HEK293 (cell line): Measurements from ENCODE around the gene MGAT4B.
A peak's percentile ranks its signal among the peaks of the same experiment; 100 is the strongest.

Experiments
- GLI4 ChIP-seq: fragments of 450-650 bp; formaldehyde crosslinking; IDR thresholded peaks from 2 replicates; pipeline ENCODE4 v1.5.1; 2016; ENCODE audit warnings: missing biosample characterization, missing genetic modification characterization
- KLF17 ChIP-seq: fragments of 450-650 bp; formaldehyde crosslinking; IDR thresholded peaks from 2 replicates; pipeline ENCODE4 v1.5.1; 2016; ENCODE audit warnings: missing biosample characterization, missing genetic modification characterization
- PRDM4 ChIP-seq: fragments of 450-650 bp; formaldehyde crosslinking; IDR thresholded peaks from 2 replicates; pipeline ENCODE4 v1.5.1; 2017; ENCODE audit warnings: missing biosample characterization, missing genetic modification characterization
- ZBTB10 ChIP-seq: fragments of 450-650 bp; formaldehyde crosslinking; IDR thresholded peaks from 2 replicates; pipeline ENCODE4 v1.5.1; 2016; ENCODE audit warnings: missing biosample characterization, missing genetic modification characterization
- ZBTB11 ChIP-seq: fragments of 450-650 bp; formaldehyde crosslinking; conservative IDR thresholded peaks from 2 replicates; pipeline ENCODE4 v1.5.1; 2016; ENCODE audit warnings: low read depth, missing biosample characterization, missing genetic modification characterization
- ZNF112 ChIP-seq: fragments of 450-650 bp; formaldehyde crosslinking; IDR thresholded peaks from 2 replicates; pipeline ENCODE4 v1.5.0; 2017; ENCODE audit warnings: missing biosample characterization, missing genetic modification characterization
- ZNF2 ChIP-seq: fragments of 450-650 bp; formaldehyde crosslinking; IDR thresholded peaks from 2 replicates; pipeline ENCODE4 v1.5.1; 2016; ENCODE audit warnings: missing biosample characterization, missing genetic modification characterization
- ZNF202 ChIP-seq: fragments of 450-650 bp; formaldehyde crosslinking; IDR thresholded peaks from 2 replicates; pipeline ENCODE4 v1.5.1; 2016; ENCODE audit warnings: missing biosample characterization, missing genetic modification characterization, borderline replicate concordance
- ZNF280C ChIP-seq: fragments of 450-650 bp; formaldehyde crosslinking; IDR thresholded peaks from 2 replicates; pipeline ENCODE4 v1.5.1; 2016; ENCODE audit warnings: missing biosample characterization, missing genetic modification characterization
- ZNF341 ChIP-seq: fragments of 450-650 bp; formaldehyde crosslinking; IDR thresholded peaks from 2 replicates; pipeline ENCODE4; 2016; ENCODE audit warnings: low read depth, missing biosample characterization, missing genetic modification characterization
- ZNF37A ChIP-seq: fragments of 450-650 bp; IDR thresholded peaks from 2 replicates; pipeline ENCODE4 v1.5.1; 2018; ENCODE audit warnings: missing biosample characterization, missing genetic modification characterization
- ZNF391 ChIP-seq: fragments of 450-650 bp; formaldehyde crosslinking; IDR thresholded peaks from 2 replicates; pipeline ENCODE4 v1.5.1; 2016; ENCODE audit warnings: low read depth, missing biosample characterization, missing genetic modification characterization, borderline replicate concordance
- ZNF404 ChIP-seq: fragments of 450-650 bp; formaldehyde crosslinking; IDR thresholded peaks from 2 replicates; pipeline ENCODE4 v1.5.1; 2017; ENCODE audit warnings: missing biosample characterization, missing genetic modification characterization
- ZNF416 ChIP-seq: fragments of 450-650 bp; formaldehyde crosslinking; IDR thresholded peaks from 2 replicates; pipeline ENCODE4 v1.5.1; 2016; ENCODE audit warnings: missing biosample characterization, missing genetic modification characterization
- ZNF449 ChIP-seq: fragments of 450-650 bp; formaldehyde crosslinking; IDR thresholded peaks from 2 replicates; pipeline ENCODE4 v1.5.1; 2017; ENCODE audit warnings: missing biosample characterization, mild to moderate bottlenecking, missing genetic modification characterization, moderate library complexity
- ZNF501 ChIP-seq: fragments of 450-650 bp; formaldehyde crosslinking; IDR thresholded peaks from 2 replicates; pipeline ENCODE4 v1.5.1; 2016; ENCODE audit warnings: missing biosample characterization, missing genetic modification characterization
- ZNF518A ChIP-seq: fragments of 450-650 bp; formaldehyde crosslinking; conservative IDR thresholded peaks from 2 replicates; pipeline ENCODE4 v1.5.1; 2016; ENCODE audit warnings: low read depth, missing biosample characterization, missing genetic modification characterization
- ZNF558 ChIP-seq: fragments of 450-650 bp; formaldehyde crosslinking; IDR thresholded peaks from 2 replicates; pipeline ENCODE4 v1.5.1; 2016; ENCODE audit warnings: missing biosample characterization, missing genetic modification characterization
- ZNF701 ChIP-seq: fragments of 450-650 bp; formaldehyde crosslinking; IDR thresholded peaks from 2 replicates; pipeline ENCODE4 v1.5.1; 2016; ENCODE audit warnings: missing biosample characterization, missing genetic modification characterization

MGAT4B gene

GRCh38 chr5:179805529-179806249, 977 bp downstream of the MGAT4B start (continued):
- peak; percentile 59; the same call in 1 of the 2 replicates for TF ChIP-seq ZBTB10 (tag by site-specific recombination)
- TF ChIP-seq ZNF2, result no peak
- no peak for TF ChIP-seq ZNF37A (tag by site-specific recombination)
- no peak for TF ChIP-seq GLI4 (tag by site-specific recombination)
- no peak for TF ChIP-seq ZNF501 (tag by site-specific recombination)
- TF ChIP-seq KLF17, result peak; percentile 31; the same call in 1 of the 2 replicates
- TF ChIP-seq ZNF391 (tag by site-specific recombination), result no peak
- TF ChIP-seq ZNF416 (tag by site-specific recombination), result no peak
- no peak for TF ChIP-seq PRDM4 (tag by site-specific recombination)
- TF ChIP-seq ZBTB11, result 0 out of 2 replicates have a peak, but pooled peaks have one; percentile 22
- no peak for TF ChIP-seq ZNF404
- TF ChIP-seq ZNF518A (tag by site-specific recombination), result no peak
- TF ChIP-seq ZNF112 (tag by site-specific recombination), result no peak
- no peak for TF ChIP-seq ZNF449 (tag by site-specific recombination)
- peak; percentile 33; the same call in 1 of the 2 replicates for TF ChIP-seq ZNF341 (tag by site-specific recombination)
- no peak for TF ChIP-seq ZNF558
- TF ChIP-seq ZNF701 (tag by site-specific recombination), result no peak
- TF ChIP-seq ZNF202, result no peak
- no peak for TF ChIP-seq ZNF280C (tag by site-specific recombination)
